HT1080 (cell line): Measurements from ENCODE around the gene TTC7B. TPM values are rescaled to one million over a fixed set of nuclear protein-coding genes. Genes with fewer than 3 reads are reported as not detected.
"Not testable (repeated sequence)": the region's sequence is repeated elsewhere in the genome, so short reads cannot be mapped to it uniquely, and the experiment has no call there.

Experiments used
- DNase-seq: peaks from one replicate; pipeline ENCODE4 v3.0.0-alpha.2; 2015; ENCODE audit warnings: low read depth
- total RNA-seq: library from RNA; depleted of rRNA; stranded (reverse); fragments of >200 nt; shearing (Covaris generic); gene quantifications from 2 replicates; pipeline ENCODE4 v1.2.3, GENCODE V29; 2014

Gene TTC7B
- total RNA-seq, 1 experiment from 2014 or later, result 44.8 TPM

DNA sequence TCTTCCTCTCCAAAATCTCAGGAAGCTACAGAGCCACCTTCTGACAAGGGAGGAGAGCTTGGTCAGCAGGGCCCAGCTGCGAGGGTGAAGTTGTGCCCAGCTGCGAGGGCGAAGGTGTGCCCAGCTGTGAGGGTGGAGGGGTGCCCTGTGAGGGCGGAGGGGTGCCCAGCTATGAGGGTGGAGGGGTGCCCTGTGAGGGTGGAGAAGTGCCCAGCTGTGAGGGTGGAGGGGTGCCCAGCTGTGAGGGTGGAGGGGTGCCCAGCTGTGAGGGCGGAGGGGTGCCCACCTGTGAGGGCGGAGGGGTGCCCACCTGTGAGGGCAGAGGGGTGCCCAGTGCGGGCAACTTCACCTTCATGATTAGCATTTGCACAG is 20.4 kb upstream of the TTC7B start:
- DNase-seq, result no peak

DNA sequence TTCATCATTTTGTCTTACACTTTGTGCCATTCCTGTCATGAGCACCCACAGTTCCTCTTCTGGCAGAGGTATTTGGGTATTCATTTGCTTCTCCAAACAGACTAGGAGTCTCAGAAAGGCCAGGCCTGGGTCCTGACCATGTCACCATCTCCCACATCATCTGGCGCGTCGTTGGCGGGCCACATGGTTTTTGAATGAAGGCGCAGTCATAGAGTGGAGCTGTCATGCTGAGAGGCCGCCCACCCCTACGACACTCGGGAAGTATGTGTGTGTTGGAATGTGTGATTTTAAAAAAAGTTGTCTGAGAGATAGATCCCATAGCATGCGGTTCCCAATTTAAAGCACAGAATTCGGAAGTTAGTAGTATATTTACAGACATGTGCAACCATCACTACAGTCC is 15.6 kb upstream of the TTC7B start:
- no peak for DNase-seq

DNA sequence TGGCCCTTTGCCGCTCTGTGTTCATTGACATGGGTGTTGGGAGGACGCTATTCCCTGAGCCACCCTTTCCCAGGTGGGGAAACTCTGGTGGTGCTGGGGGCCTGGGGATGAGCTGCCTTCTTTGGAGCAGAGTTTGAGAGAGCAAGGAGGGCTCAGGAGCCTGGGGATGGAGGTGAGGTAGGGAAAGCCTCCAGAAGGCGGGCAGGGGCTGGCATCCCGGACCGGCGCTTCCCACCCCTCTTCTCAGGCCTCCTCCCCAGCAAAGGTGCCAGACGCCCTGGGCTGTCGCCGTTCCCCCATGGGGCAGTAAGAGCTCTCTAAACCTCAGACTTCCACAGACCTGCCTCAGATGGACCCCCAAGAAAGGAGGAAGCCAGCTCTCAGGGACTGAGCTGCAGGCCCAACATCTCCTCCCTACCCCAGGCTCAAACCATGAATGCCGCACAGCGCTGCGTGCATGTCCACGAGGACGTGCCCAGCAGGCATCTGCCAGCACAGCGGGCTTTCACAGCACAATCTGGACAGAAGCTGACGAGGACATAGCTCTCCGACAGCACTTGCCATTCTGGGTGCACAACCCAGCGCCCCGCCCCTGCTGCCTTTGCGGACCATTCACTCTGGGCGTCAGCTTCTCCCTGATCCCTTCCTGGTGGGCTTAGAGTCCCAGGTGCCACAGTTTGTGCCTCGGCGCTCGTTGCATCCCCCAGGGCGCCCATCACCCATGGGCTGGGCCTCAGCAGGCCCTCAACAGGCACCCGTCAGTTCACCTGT is 14.9 kb upstream of the TTC7B start:
- no peak for DNase-seq

DNA sequence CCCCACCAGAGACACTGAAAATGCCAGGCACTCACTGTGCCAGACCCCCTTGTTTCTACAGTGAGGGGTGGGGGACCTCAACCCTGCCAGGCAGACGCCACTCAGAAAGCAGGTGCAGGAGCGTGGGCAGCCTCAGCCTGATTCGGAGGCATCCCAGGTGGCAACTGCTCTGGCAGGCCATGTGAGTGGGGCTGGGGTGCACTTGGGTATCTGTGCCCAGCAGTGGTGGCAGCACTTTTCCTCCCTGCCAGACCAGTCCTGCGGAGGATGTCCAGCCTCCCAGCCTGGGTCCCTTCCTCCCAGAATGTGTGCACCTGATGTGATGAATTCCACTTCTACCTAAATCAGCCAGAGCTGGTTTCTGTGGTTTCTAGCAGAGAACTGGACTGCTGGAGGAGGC is 13.4 kb upstream of the TTC7B start:
- no peak for DNase-seq

DNA sequence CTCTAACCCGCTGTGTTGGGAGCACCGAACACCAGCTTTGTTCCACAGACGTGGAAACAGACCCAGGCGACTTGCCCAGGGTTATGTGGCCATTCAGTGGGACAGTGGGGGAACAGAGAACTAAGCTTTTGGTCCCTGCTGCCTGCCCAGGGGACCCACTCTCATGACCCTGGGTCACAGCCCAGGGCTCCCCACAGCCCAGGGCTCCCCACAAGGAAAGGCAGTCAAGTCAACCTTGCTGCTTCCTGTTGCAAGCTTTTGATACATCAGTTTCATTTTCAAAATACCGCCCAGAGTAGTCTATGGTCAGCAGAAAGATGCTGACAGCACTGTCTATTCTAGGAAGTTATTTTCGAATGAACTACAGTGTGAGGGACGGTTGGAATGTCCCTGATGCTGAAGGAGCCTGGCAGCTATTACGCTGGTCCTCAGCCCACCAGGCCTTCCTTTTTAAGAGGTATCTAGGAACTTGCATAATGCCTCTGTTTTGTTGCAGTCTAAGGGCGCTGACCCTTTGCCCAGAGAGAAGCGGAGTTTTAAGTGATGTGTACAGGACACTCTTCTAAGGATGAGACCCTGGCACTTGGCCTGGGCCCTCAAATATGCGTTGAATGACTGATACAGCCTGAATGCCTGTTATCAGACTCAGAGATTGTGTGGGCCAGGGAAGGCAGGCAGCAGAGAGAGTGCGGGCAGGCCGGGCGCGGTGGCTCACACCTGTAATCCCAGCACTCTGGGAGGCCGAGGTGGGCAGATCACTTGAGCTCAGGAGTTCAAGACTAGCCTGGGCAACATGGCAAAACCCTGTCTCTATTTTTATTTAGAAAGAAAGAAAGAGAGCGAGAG is 12.6 kb upstream of the TTC7B start:
- no peak for DNase-seq

DNA sequence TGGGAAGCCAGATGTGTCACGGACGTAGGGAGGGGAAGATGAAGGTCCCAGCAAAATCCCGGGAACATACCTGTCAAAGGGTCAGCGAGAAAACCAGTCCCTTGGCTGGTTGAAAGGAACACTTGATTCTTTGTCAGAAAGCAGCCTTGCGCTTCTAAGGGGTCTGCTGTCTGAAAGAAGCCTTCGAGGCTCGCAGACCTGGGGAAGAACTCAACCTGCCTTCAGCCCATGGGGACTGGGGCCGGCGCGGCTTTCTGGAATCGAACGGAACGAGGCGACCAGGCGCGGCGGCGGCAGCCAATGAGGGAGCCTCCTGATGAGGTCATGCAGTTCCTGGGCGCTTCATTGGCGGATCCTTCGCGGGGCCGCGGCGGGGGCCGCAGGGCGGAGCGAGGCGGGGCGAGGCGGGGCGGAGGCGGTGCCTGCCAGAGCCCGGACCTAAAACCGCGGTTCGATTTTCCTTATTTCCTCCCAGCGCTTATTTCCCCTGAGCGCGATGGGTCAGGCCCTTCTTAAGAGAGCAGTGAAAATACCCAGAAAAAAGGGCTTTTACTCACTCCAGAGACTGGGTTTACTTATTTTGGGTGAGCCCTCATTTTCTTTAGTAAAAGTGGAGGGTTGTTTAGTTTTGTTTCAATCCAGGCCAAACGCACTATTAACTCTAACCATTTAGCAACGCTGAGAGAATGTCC is 11.8 kb upstream of the TTC7B start:
- DNase-seq, result peak; percentile 86

DNA sequence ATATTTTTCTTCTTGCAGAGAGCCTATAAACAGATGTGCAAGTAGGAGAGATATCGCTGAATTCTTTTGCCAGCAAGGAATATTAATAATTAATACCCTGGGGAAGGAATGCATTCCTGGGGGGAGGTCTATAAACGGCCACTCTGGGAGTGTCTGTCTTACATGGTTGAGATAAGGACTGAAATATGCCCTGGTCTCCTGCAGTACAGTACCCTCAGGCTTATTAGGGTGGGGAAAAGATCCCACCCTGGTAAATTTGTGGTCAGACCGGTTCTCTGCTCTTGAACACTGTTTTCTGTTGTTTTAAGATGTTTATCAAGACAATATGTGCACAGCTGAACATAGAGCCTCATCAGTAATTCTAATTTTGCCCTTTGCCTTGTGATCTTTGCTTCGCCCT is 7.3 kb upstream of the TTC7B start:
- DNase-seq, result not testable (repeated sequence)

DNA sequence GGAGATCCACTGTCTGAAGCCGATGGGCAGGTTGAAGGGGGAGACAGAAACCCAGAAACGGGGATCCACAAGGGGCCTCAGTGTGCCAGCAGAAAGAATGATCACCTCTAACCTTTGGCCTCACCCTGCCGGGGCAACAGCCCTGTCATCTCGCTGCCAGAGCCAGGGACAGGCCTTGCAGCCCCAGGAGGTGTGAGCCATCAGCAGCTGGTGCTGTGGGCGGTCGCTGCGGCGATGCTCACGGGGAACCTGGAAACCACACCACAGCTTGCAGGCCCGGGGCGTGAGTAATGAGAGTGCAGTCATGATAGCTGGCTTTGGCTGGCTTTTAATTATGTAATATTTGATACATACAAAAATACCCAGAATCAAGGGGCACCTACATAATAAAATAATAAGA is 4.7 kb upstream of the TTC7B start:
- peak; percentile 85 for DNase-seq

DNA sequence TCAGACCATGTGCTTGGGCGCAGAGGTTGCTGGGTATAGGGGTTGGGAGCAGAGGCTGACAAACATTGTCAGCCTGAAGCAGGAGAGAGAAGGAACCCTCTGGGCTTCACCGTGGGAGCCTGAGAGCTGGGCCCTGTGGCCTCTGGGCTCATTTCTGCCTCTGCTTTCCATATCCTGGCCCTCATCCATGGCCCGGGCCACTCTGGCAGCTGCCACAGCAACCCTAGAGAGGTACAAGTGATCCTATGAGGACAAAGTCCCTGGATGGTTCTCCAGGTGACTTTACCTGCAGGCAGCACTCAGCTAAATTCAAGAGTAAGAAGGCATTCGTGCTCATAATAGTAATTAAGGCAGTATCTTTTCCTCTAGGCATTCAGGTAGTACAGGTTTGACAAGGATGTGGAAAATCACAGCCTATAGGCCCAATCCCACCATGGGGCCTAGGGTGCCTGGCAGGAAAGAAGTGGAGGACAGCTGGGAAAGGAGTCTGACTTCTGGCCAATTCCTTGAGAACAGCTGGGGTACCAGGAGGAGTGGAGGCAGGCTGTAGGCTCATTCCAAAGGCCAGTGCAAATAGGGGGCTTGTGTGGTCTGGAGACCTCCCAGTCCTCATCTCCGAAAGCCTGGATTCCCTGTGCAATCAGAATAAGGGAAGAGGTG is 3.6 kb upstream of the TTC7B start:
- no peak for DNase-seq

DNA sequence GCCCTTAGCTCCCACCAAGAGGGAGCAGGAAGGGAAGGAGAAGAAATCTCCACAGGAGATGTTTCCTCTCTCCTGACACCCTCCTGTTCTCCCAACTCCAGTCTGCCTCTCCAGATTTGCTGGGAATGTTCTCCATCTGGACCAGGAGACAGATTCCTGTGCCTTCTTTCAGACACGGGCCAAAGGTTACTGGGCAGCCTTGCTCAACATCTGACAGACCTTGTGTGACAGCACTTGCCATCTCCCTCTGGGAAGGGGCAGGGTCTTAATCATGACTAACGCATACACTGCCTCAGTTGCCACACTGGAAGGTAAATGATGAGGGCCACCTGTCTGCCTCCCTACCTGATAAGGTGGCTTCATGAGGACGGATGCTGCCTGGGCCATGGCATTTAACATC is 2.5 kb upstream of the TTC7B start:
- no peak for DNase-seq

DNA sequence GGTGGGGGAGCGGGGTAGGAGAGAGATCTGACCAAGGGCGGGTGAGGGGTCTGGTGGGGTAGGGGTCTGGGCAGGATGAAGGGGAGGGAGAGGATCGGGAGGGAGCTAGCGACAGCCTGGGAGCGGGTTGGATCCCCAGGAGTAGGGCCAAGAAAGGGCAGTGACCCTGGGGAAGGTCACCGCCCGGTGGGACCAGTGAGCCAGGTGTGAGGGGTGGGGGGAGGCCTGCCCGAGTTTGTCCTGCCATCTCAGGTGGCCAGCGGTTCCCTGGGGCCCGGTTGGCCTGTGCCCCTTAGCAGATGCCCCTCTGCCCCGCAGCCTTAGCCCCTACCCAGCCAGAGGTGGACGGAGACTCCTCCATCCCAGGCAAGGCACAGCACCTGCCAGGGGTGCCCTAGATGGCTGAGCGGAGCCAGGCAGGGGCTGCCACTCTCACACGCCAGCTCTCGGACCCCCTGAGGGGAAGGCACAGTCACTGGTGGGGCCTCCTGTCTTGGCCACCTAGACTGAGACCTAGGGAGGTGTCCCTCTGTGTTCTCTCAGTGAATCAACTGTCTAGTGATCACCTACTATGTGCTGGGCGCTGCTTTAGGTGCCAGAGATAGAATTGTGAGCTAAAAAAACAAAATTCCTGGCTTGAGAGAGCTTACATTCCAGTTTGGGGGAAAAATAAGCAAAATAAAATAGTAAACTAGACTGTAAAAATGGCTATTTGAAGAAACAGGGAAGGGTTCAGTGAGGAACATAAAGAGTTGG is 629 bp upstream of the TTC7B start:
- DNase-seq, result no peak

DNA sequence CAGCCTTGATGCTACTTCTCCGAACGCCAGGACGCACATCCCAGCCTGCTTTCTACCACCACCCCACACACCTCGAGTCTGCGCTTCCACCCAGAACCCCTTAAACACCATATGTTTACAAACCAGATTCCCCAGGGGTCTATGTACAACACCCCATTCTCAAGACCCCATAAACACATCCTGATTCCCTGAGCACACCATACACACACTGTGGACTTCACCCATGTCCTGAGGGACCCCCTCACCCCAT is 733 bp downstream of the TTC7B start:
- no peak for DNase-seq

DNA sequence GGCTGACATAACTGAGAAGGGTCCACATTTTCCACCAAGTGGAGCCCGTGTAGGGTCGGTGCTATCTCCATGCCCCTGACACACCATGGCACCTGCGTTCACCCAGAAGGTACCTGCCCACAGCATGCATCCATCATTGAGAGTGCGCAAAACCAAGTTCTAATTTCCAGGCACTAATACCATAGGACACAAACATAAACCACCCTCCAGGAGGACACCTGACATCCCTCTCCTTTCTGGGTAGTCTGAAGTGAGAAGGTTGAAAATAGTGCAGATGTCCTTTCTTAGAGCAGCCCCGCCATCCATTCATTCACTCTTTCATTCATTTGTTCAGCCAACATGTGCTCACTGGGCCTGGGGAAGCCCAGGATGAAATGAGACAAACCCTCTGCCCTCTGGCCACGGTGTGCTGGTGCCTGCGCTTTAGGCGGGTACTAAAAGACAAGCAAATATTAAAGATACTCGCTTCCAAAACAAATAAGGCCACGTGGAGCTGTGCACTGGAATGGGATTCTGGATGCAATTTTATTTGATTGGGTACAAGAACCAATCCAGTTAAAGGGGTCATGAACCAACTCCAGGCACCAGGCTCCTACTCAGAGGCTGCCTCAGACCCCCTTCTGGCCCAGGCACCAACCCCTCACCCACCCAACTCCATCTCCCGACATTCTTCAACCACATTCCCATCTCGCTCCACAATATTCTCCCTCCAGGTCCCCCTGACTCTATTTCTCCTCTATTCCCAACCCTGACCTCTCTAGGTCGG is 1.2 kb downstream of the TTC7B start:
- DNase-seq, result no peak

DNA sequence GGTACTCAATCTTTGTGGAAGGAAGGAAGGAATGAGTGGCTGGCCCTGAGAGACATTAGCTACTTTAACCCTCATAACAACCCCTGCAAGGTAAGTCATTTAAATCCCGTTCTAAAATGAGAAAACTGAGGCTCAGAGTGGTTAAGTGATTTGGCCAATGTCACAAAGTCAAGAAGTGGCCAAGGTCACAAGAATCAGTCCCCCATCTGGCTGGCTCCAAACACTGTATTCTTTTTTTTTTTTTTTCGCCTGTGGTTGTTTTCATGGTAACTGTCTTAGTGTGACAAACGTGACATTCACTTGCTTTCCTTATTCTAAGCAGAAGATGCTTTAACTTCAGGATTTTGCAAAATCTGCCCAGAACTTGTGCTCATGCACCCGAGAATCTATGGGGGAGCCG is 2.8 kb downstream of the TTC7B start:
- no peak for DNase-seq

DNA sequence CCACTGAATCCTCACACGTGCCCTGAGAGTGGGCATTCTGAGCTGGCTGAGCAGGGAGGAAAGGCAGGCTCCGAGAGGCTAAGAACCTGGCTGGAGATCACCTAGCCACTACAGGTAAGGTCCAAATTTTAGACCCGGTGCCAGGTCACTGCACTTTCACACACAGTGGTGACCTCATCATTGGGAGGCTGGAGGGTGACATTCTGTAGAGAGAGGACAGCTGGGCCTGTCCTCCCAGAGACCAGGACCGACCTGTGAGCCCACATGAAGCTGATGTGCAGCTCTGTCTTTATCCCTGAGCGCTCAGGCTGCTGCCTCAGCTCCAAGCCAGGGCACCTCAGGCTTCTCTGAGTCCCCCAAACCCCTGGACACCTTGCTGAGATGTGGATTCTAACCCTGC is 4.1 kb downstream of the TTC7B start:
- DNase-seq, result no peak

DNA sequence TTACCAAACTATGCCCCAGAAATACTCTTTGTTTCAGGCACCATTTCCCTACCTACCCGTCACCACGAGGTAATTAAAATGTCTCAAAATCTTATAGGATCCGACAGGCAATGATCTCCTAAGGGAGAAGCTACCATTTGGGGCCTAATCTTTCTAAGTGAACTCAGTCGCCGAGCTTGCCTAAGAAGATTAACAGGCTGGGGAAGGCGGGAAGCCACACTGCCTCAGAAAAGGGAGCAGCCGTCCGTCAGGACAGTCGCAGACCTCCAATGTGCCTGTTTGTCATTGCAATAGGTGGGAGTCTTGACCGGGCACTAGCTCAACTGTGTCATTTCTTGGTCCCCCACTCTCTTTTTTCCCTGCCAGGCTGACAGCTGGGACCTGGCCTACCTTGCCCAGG is 4.6 kb downstream of the TTC7B start:
- DNase-seq, result no peak

DNA sequence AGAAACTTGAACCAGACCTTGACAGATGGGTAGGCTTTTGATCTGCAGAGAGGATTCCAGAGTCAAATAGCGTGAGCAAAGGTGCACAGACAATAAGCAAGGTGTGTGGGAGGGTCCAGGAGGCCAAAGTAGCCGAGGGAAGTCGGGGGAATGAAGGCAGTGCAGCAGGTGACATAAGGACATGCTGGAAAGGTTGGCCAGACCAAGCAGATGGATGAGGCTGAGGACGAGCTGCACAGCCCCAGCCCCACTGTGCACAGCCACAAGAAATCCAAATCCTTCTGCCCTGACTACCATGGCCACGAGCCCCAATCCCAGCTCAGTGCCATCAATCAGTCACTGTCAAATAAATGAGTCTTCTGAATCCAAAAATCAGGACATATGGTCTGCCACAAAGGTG is 5.4 kb downstream of the TTC7B start:
- no peak for DNase-seq

DNA sequence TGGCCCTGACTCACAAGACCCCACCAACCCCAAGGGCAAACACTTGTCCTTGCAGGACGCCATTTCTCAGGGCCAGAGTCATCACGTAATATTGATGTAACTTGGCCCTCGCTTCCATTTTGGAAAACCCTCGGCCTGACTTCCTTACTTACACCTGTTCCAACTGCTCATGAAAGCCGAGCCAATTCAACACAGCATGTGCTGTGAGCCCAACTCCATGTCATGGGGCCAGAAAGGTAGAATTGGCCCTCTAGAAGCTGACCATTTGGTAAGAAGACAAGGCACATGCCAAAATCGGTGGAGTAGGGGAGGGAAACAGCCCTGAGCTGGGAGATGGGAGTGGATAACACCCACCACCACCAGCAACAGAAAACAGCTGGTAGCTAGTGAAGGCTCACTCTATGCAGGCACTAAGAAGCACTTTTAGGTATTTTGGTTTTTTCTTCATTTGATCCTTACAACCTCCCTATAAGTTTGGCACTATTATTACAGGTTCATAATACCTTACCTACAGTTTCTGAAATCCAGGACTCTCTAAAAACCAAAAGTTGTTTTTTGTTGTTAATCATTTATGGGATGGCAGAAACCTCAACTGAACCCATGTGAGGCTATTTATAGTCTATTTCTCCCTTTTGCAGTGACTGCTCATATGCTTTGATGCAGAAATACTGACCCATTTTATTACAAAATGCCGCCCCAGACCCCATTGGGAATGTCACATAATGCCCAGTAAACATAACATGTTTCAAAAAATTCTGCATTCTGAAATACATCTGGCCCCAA is 6.5 kb downstream of the TTC7B start:
- DNase-seq, result no peak

DNA sequence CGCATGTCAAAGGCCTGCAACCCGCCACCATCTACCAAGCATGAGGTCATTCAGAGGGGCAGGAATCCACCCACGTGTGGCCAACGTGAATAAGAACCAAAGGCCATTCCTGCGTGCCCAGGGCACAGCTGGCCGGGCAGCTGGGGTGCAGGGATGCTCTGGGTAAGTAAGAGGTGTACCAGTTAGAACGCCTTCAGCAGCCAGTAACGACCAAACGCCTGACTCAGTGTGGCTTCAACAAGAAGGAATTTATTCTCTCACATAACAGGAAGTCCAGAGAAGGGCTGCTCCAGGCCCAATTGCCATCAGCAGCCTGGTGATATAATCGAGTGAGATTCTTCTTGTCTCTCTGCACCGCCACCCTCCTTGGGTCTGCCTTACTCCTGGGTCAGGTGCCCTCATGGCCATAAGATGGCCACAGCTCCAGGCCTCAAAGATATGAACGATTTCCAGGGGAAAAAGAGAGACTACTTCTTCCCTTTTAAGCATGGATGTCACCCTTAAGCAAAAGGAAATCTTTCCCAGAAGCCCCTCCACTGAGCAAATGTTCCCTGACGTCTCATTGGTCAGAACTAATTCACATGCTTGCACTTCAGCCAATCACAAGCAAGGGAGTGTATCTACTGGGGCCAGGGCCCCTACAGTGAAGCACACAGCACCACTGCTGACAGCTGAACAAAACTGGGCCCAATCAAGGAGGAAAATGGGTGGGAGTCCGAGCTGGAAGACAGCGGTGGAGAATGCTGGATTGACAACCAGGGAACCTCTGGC is 7.3 kb downstream of the TTC7B start:
- DNase-seq, result peak; percentile 34
